AG20443 (cell line): ENCODE results near the gene ZNF565.
"Not testable (repeated sequence)": the region's sequence is repeated elsewhere in the genome, so short reads cannot be mapped to it uniquely, and the experiment has no call there.

ENCODE experiments used
- DNase-seq: peaks from one replicate; pipeline ENCODE4 v3.0.0; 2012; ENCODE audit warnings: low spot score, mixed read lengths

Gene ZNF565

GRCh38 chr19:36214386-36215275, at the start of gene ZNF565, which contains the start of gene ZNF146:
Gene ZNF565, minus strand, starts transcription at chr19:36214665. Its CDS starts 12,680 bp downstream, at chr19:36201985.
Gene ZNF146, plus strand, starts transcription at chr19:36215106. Its CDS starts 21,335 bp downstream, at chr19:36236441.
- peak; percentile 98 for DNase-seq

GRCh38 chr19:36259211-36259610, 44.7 kb upstream of the ZNF565 start:
- no peak for DNase-seq

DNA sequence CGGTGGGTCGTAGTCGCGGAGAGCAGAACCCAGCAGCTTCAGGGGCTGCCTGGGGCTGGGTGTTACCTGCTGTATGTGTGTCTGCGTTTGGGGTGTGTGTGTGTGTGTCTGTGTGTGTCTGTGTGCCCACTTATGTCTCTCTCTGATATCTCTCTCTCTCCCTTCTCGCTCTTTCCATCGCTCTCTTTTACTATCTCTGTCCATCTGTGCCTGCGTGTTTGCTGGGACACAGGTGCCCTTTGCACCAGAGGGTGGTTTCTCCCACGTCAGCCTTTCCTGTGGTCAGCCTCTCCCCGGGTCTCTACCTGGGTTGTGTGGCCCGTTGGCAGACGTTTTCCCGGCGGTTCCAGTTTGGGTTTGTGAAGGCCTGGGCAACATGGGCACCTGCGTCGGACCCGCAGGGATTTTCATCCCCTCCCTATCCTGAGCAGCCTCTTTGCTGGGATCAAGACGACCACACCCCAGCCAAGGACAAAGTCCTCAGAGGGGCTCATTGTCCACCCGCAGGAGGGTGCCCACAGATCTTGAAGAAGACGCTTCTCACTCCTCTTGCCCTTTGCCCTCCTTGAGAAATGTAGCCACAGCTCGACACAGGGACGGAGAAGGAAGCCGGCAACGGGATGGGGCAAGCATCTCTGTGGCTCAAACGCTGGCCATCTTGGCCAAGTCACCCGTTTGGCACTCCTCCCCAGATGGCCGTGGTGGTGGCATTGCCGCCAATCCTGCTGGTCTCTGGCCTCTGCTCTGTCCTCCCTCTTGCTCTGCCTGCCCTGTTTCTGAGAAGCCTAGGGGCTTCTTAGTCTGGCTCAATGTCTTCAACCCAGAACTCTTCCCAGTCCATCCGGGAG, 43.8 kb upstream of the ZNF565 start:
- no peak for DNase-seq

- peak; percentile 57 for DNase-seq
Measured at GRCh38 chr19:36257520-36257876, 43.0 kb upstream of the ZNF565 start.

GRCh38 chr19:36256853-36257519, 42.5 kb upstream of the ZNF565 start:
- no peak for DNase-seq

DNA sequence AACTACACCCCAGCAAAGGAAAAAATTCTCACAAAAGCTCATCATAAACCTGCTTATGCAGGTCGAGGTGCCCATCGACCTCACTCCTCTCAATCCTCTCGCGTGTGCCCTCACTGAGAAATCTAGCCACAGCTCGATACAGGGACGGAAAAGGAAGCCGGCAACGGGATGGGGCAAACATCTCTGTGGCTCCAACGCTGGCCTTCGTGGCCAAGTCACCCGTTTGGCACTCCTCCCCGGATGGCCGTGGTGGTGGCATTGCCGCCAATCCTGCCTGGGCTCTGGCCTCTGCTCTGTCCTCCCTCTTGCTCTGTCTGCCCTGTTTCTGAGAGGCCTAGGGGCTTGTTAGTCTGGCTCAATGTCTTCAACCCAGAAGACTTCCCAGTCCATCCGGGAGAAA, 41.6 kb upstream of the ZNF565 start:
- DNase-seq: no peak

DNA sequence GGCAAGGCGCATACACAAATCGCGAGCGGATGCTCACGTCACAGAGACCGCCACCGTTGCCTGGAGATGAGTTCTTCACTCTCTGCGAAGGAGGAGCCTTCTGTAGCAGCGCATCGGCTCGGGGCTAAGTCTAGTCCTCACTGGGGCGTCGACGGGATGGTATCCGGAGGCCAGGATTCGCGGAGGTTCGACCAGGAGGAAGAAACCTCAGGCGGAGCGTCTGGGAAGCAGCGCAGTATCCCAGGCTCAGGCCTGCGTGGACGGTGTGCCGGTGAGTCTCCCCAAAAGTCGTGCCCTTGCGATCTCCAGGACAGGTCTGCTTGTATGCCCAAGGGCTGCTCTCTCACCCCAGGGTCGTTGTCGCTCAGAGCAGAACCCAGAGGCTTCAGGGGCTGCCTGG, 40.9 kb upstream of the ZNF565 start:
- DNase-seq: no peak

DNA sequence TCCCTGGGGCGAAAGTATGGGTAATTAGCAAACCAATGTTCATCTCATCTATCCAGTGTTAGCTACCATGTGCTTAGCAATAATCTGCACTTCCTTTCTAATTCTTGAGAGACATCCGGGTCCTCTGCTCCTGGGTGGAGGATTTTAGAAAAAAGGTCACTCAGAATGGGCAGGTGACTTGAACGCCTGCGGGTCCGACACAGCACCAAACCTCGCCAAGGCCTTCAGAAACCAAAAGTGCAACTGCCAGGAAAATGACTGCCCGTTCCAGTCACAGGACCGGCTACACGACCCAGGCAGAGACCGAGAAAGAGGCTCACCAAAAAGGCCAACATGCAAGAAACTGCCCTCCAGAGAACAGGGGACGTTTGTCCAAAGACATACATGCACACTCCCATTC, 40.4 kb upstream of the ZNF565 start:
- no peak for DNase-seq

DNA sequence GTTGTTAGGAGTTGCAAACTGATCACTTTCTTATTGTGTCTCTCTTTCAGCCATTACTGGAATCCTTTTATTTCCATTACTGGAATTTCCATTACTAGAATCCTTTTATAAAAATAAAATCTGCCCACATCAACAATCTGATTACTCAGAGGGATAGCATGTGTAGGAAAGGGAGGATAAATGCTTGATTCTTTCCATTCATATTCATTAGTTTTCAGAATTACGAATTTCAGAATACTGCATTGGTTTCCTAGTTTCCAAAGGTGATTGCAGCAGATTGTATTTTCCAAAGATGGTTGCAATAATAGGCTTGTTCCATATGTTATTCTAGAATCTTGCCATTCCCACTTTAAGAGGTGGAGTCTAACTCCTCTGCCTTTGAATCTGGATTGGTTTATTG, 37.6 kb upstream of the ZNF565 start:
- DNase-seq: no peak

GRCh38 chr19:36246006-36246481, 31.6 kb upstream of the ZNF565 start:
- peak; percentile 21 for DNase-seq

DNA sequence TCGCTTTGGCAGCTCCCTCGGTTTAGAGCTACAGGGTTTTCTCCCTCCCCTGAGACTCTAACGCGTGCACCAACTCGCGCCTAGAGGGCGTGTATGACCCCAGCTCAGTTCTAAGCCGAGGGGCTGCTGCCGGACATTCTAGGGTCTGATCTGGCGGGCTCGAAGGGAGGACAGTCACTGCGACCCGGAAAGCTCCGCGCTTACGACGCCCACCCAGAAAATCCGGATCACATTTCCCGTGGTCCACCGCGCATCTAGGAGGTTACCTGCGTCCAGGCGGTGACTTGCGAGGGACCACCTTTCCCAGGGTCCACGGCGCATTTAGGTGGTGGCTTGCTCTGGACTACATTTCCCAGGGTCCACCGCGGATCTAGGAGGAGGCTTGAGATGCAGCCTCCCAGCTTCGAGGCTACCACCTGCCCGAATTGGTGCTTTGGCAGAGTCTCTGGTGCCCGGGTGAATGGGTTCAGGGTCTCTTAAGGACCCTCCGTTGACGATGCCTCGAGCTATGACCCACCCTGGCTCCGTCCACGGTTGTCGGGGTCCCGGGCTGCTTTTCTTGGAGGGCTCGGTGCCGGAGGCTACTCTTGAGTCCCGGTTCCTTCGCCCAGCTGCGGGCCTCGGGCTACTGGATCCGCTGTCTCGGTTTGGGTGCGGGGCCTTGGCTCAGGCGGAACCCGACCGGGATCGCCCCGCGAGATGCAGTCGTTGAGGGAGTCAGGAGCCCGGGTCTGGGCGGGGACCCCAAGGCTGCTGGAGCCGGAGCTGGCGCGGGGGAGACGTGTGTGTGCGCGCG, 30.9 kb upstream of the ZNF565 start:
- peak; percentile 61 for DNase-seq

GRCh38 chr19:36244066-36244465, 29.6 kb upstream of the ZNF565 start:
- no peak for DNase-seq

- DNase-seq: no peak
Measured at GRCh38 chr19:36236946-36237310, 22.5 kb upstream of the ZNF565 start.

- no peak for DNase-seq
Measured at GRCh38 chr19:36236304-36236945, 22.0 kb upstream of the ZNF565 start.

DNA sequence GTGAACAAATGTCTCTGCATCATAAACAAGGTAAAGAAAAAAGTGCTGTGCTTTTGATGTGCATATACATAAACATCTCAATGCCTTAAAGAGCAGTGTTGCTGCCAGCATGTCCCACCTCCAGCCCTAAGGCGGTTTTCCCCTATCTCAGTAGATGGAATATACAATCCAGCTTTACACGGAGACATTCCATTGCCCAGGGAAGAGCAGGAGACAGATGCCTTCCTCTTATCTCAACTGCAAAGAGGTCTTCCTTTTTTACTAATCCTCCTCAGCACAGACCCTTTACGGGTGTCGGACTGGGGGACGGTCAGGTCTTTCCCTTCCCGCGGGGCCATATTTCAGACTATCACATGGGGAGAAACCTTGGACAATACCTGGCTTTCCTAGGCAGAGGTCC, 19.2 kb upstream of the ZNF565 start:
- not testable (repeated sequence) for DNase-seq

- peak; percentile 51 for DNase-seq
Measured at GRCh38 chr19:36225219-36225892, 10.9 kb upstream of the ZNF565 start.

GRCh38 chr19:36222503-36222902, 8.0 kb upstream of the ZNF565 start:
- no peak for DNase-seq

GRCh38 chr19:36221474-36221873, 7.0 kb upstream of the ZNF565 start:
- DNase-seq: no peak

DNA sequence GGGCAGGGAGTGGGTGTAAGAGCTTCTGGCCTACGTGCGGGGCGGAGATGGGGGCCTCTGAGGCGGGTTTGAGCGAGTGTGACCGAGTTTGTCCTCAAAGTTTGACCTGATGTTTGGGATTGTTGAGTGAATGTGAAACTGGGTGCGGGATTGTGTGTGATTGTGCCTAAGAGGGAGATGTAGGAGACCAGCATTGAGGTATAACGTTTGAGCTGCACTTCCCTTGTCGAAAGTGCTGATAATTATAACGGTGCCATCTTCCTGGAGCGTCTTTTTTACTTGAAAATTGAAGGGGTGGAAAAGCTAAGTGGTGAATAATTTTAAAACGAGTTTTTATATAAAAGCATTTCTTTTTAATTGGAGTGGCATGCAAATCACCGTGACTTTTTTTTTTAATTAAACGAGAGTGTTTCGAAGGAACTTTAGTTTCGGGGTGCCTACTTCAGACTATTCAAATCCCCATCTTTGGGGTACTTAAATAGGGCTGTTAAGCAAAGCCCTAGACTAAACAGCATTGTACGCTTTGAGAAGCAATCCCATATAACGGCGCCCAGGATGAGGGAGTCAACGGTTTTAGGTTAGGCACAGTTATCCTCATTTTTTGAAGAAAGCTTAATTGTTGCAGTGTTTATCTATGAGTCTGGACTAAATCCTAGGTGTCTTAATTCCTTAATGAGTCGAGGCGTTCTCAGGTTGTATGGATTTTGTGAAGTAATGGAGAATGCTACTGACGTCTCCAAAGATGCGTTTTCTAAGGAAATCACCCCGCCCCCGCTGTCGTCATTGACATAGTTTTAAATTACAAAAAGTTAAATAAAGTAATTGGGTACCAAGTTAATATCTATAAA, 1.0 kb upstream of the ZNF565 start:
- peak; percentile 38 for DNase-seq
